Glutamatergic neuron (in vitro differentiated cells): ENCODE measurements around the gene PRR7. TPM values are rescaled to one million over a fixed set of nuclear protein-coding genes. Genes with fewer than 3 reads are reported as not detected.
A peak's percentile ranks its signal among the peaks of the same experiment; 100 is the strongest.

Experiments used
- DNase-seq: peaks from one replicate; pipeline ENCODE4 v3.0.0; 2022
- H3K27ac Mint-ChIP-seq: one replicate; pipeline ENCODE4 v1.8.0; 2020; ENCODE audit warnings: mild to moderate bottlenecking, mixed read lengths, inconsistent platforms; ENCODE audit not compliant: unreplicated experiment
- H3K27me3 Mint-ChIP-seq: one replicate; pipeline ENCODE4 v1.8.0; 2020; ENCODE audit warnings: mild to moderate bottlenecking, moderate library complexity, mixed read lengths, inconsistent platforms; ENCODE audit not compliant: unreplicated experiment
- H3K36me3 Mint-ChIP-seq: one replicate; pipeline ENCODE4 v1.8.0; 2020; ENCODE audit warnings: mild to moderate bottlenecking, mixed read lengths, inconsistent platforms; ENCODE audit not compliant: unreplicated experiment
- H3K4me1 Mint-ChIP-seq: one replicate; pipeline ENCODE4 v1.8.0; 2020; ENCODE audit warnings: mild to moderate bottlenecking, low read depth, mixed read lengths, inconsistent platforms; ENCODE audit not compliant: unreplicated experiment
- H3K4me3 Mint-ChIP-seq: one replicate; pipeline ENCODE4 v1.8.0; 2020; ENCODE audit warnings: mild to moderate bottlenecking, mixed read lengths, inconsistent platforms; ENCODE audit not compliant: unreplicated experiment
- H3K9me3 Mint-ChIP-seq: one replicate; pipeline ENCODE4 v1.8.0; 2020; ENCODE audit warnings: mild to moderate bottlenecking, moderate library complexity, mixed read lengths, inconsistent platforms; ENCODE audit not compliant: unreplicated experiment
- CTCF ChIP-seq: fragments of 200-600 bp; sonication (generic); IDR thresholded peaks from one replicate; pipeline ENCODE4 v1.5.0; 2021; ENCODE audit not compliant: partially characterized antibody, unreplicated experiment
- total RNA-seq: library from RNA; stranded (reverse); fragmentation: NEBNext Ultra II Directional; extraction: Animal tissue kit (Norgen Biotek cat#: 25700); gene quantifications from one replicate; pipeline ENCODE4 v1.2.1, GENCODE V29; 2021; ENCODE audit not compliant: unreplicated experiment

Gene PRR7
- total RNA-seq, 1 donor from 2014 or later = 4.1 TPM

GRCh38 chr5:177502886-177503285 lies 56.3 kb downstream of the PRR7 start:
- Mint-ChIP-seq H3K36me3 (no peaks in the 10 kb centered on the region), H3K4me3 (peak overlapping the region; percentile 60), H3K27ac (peak overlapping the region; percentile 95), H3K4me1 (peaks cover 38% of the 10 kb centered on the region), H3K27me3 (peaks cover 22% of the 10 kb centered on the region), H3K9me3 (peaks cover 20% of the 10 kb centered on the region)
- no peak for DNase-seq
- no peak for TF ChIP-seq CTCF

- H3K27ac Mint-ChIP-seq = peak overlapping the region; percentile 35
- peaks cover 34% of the 10 kb centered on the region for H3K4me1 Mint-ChIP-seq
- H3K27me3 Mint-ChIP-seq = peaks cover 22% of the 10 kb centered on the region
- no peak overlapping the region for H3K4me3 Mint-ChIP-seq
- no peak for TF ChIP-seq CTCF
- no peaks in the 10 kb centered on the region for H3K36me3 Mint-ChIP-seq
- peaks cover 20% of the 10 kb centered on the region for H3K9me3 Mint-ChIP-seq
- DNase-seq = no peak
These were observed 56.9 kb downstream of the PRR7 start for GRCh38 chr5:177503351-177504085.

DNA sequence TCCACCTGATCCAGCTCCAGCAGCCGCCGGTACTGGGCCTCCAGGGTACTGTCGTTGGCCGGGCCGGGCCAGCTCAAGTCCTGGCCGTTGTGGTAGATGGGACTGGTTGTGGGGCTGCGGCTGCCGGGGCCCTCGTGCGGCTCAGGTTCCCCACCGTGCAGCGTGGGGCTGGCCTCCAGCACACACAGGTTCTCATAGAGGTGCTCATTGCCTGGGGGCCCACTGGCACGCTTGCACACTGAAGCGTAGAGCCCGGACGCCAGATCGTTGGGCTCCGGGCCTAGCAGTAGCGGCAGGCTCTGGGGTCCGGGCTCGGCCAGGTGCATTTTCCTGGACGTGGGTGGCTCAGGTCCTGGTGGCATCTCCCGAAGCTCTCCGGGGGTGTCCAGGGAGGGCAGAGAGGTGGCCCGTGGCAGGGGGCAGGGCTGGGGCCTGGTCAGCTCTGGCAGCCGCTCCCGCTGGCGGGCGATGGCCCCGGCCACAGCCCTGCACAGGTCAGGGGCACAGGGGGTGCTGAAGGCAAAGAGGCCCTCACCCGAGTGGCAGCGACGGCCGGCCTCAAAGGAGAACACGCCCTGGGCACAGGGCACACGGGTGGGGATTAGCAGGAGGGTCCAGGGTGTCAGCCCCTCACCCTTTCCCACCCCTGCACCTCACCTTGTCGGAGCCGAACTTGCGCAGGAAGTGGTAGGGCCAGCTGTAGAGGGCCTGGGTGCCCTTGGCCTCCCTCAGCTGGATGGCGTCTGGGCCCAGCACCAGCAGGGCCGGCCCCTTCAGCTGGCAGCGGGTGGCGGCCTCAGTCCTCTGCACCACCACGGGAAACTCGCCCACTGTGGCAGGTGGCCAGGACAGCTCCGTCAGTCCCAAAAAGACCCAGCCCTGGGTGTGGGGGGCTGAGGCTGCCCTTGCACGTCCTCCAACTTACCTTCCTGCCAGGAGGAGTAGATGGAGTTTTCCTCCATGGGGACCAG lies 57.8 kb downstream of the PRR7 start:
- no peak for TF ChIP-seq CTCF
- Mint-ChIP-seq H3K27ac (no peak overlapping the region), H3K27me3 (peaks cover 17% of the 10 kb centered on the region), H3K4me1 (peaks cover 32% of the 10 kb centered on the region), H3K36me3 (no peaks in the 10 kb centered on the region), H3K9me3 (peaks cover 16% of the 10 kb centered on the region), H3K4me3 (no peak overlapping the region)
- DNase-seq = no peak

GRCh38 chr5:177505075-177505474 lies 58.5 kb downstream of the PRR7 start:
- H3K9me3 Mint-ChIP-seq = peaks cover 14% of the 10 kb centered on the region
- H3K27ac Mint-ChIP-seq = no peak overlapping the region
- no peaks in the 10 kb centered on the region for H3K36me3 Mint-ChIP-seq
- peaks cover 16% of the 10 kb centered on the region for H3K27me3 Mint-ChIP-seq
- no peak for DNase-seq
- peaks cover 28% of the 10 kb centered on the region for H3K4me1 Mint-ChIP-seq
- no peak for TF ChIP-seq CTCF
- H3K4me3 Mint-ChIP-seq = no peak overlapping the region

Other genes with a start within 250 kb of the PRR7 start
- 13.5 TPM for gene RAB24, start 143.1 kb upstream of the PRR7 start, total RNA-seq
- gene PRELID1, start 143.0 kb upstream of the PRR7 start, total RNA-seq = 88.2 TPM
- 17.3 TPM for gene MXD3, start 134.9 kb upstream of the PRR7 start, total RNA-seq
- gene LMAN2, start 95.1 kb upstream of the PRR7 start, total RNA-seq = 75.6 TPM
- gene RGS14, start 88.9 kb upstream of the PRR7 start, total RNA-seq = 15.9 TPM
- not detected for gene SLC34A1, start 62.4 kb upstream of the PRR7 start, total RNA-seq
- gene PFN3, start 46.2 kb upstream of the PRR7 start, total RNA-seq = not detected
- gene F12, start 37.2 kb upstream of the PRR7 start, total RNA-seq = 5.4 TPM
- 43.9 TPM for gene GRK6, start 20.1 kb upstream of the PRR7 start, total RNA-seq
- 1,261 TPM for gene DBN1, start 26.8 kb downstream of the PRR7 start, total RNA-seq
- 430 TPM for gene PDLIM7, start 50.8 kb downstream of the PRR7 start, total RNA-seq
- gene DOK3, start 63.0 kb downstream of the PRR7 start, total RNA-seq = 29.2 TPM
- gene DDX41, start 70.1 kb downstream of the PRR7 start, total RNA-seq = 125 TPM
- 227 TPM for gene FAM193B, start 107.7 kb downstream of the PRR7 start, total RNA-seq
- gene TMED9, start 145.4 kb downstream of the PRR7 start, total RNA-seq = 94.6 TPM
- gene B4GALT7, start 153.3 kb downstream of the PRR7 start, total RNA-seq = 29.3 TPM